Erythroblast (primary cell): ENCODE measurements around the gene AIFM2.
"Not testable (repeated sequence)": the region's sequence is repeated elsewhere in the genome, so short reads cannot be mapped to it uniquely, and the experiment has no call there.

Source experiments
- DNase-seq, 2 experiments: peaks; one replicate each; lab custom pipeline; 2025; lab: John Stamatoyannopoulos, UW
- GATA1 ChIP-seq: IDR thresholded peaks from 2 replicates; pipeline ENCODE4 v1.6.1; 2011; ENCODE audit warnings: low read depth, mild to moderate bottlenecking, control low read depth, low read length, moderate library complexity
- POLR2A ChIP-seq: IDR thresholded peaks from 2 replicates; pipeline ENCODE4 v1.6.1; 2011; ENCODE audit warnings: mild to moderate bottlenecking, low read length

Gene AIFM2

GRCh38 chr10:70101668-70102067 lies 31.0 kb downstream of the AIFM2 start:
- DNase-seq = no peak
- TF ChIP-seq POLR2A (no peak), GATA1 (no peak)

DNA sequence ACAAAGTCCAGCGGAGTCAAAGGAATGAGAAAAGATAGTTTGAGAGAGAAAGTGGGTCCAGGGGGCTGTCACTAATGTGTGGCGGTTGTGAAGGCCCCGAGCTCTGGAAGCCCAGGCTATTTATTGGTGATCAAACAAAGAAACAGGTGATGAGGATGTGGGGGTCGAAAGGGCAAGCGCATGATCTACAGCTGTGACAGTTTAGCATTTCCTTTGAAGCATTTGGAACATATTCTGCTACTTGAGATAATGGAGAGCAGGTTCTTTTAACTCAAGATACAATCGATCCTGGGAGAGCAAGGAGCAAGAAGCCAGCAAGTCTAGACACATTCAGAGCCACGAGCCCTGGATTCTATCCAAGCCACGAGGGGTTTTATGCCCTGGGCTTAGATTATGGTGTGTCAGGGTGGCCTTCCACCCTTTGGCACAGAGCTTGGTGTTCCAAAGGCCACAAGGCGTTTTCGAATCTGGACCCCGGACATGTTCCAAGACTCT lies 31.5 kb downstream of the AIFM2 start:
- not testable (repeated sequence) for DNase-seq

- no peak for TF ChIP-seq GATA1
- TF ChIP-seq POLR2A = no peak
- no peak for DNase-seq
Measured at GRCh38 chr10:70098271-70098670, 34.4 kb downstream of the AIFM2 start.

DNA sequence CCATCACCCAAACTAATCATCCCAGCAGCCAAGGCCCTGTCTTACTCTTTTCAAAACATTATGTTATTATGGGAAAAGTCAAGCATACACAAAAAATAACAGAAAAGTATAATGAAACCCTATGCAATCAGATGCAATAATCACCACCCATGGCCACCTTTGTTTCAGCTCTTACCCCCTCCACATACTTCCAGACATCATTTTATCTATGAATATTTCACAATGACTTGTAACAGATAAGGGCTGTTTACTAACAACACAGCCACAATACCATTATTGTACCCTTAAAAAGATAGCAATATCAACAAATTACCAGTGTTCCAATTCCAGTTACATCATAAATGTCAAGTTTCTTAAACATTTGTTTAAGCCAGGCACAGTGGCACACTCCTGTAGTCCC lies 35.2 kb downstream of the AIFM2 start:
- no peak for DNase-seq
- TF ChIP-seq POLR2A = no peak
- no peak for TF ChIP-seq GATA1

- TF ChIP-seq GATA1 (no peak), POLR2A (no peak)
- no peak for DNase-seq
Measured at GRCh38 chr10:70096705-70097420, 35.8 kb downstream of the AIFM2 start.

GRCh38 chr10:70096016-70096704 lies 36.5 kb downstream of the AIFM2 start:
- DNase-seq = no peak

GRCh38 chr10:70094250-70094649 lies 38.4 kb downstream of the AIFM2 start:
- no peak for TF ChIP-seq GATA1
- no peak for TF ChIP-seq POLR2A
- no peak for DNase-seq

More at GRCh38 chr10:70096016-70096704, 36.5 kb downstream of the AIFM2 start:
- no peak for TF ChIP-seq GATA1
- TF ChIP-seq POLR2A = no peak

GRCh38 chr10:70093335-70093944 lies 39.2 kb downstream of the AIFM2 start:
- no peak for TF ChIP-seq GATA1
- no peak for TF ChIP-seq POLR2A
- no peak for DNase-seq

DNA sequence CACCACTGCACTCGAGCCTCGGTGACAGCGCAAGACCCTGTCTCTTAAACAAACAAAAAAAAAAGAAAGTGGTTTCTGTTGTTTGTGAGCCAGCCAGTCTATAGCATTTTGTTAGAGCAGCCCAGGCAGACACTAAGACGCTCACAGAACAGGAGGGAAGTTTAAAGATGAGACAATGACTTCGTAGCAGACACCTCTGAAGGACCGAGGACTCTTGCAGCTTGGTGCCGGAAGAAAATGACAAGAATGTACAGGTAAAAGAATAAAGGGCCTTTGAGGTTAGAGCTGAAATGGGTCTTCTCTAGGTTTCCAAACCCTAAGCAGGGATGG lies 40.3 kb downstream of the AIFM2 start:
- no peak for DNase-seq
- no peak for TF ChIP-seq GATA1
- TF ChIP-seq POLR2A = no peak

DNA sequence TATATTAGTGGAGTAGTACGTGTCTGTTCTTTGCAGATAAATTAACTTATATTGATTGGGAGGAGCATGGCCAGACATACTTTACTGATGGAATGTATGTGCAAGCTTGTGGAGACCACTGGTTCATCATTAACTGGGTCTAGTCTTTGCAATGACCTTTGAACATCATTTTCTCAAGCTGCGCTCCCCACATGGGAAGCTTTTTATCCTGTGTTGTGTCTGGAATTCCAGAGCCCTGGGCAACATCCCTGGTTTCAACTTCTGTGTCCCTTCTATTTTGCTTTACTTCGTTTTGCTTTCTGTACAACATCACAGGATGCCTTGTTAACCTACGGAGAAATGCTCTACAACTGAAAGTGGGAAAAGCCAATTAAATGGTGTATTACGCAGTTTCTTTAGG lies 41.7 kb downstream of the AIFM2 start:
- TF ChIP-seq GATA1 (no peak), POLR2A (no peak)

GRCh38 chr10:70090013-70090412 lies 42.6 kb downstream of the AIFM2 start:
- TF ChIP-seq GATA1 = no peak
- TF ChIP-seq POLR2A = no peak

More for the DNA sequence above, 41.7 kb downstream of the AIFM2 start:
- DNase-seq = no peak

GRCh38 chr10:70088308-70088698 lies 44.3 kb downstream of the AIFM2 start:
- DNase-seq = no peak
- no peak for TF ChIP-seq POLR2A

More at GRCh38 chr10:70090013-70090412, 42.6 kb downstream of the AIFM2 start:
- DNase-seq = no peak

DNA sequence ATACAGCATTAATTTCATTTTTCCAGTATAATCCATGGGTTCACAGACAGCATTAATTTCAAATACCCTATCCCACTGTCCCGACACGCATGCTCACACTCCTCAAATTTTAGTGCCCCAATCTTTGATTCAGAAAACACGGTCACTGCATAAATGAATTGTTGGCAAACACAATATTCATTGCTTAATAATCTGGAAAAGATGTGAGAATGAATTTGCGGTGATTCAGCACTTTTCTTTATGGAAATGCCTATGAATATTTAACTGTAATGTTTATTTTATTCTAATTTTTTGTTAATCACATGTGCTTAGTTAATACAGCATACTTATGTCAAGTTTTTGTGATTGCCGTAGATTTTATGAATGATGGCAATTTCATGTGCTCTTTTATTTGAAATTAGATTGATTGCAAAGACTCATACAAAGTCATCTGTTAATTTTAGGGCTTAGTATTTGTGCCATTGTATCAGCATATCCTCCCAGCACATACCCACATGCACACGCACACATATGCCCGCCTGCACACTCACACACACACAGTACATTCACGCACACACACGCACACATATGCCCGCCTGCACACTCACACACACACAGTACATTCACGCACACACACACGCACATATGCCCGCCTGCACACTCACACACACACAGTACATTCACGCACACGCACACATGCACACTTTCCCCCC lies 44.9 kb downstream of the AIFM2 start:
- no peak for DNase-seq
- TF ChIP-seq GATA1 = no peak
- no peak for TF ChIP-seq POLR2A

- no peak for DNase-seq
- no peak for TF ChIP-seq POLR2A
- no peak for TF ChIP-seq GATA1
Measured at GRCh38 chr10:70085975-70086613, 46.5 kb downstream of the AIFM2 start.
